Ectodermal cell (in vitro differentiated cells): Measurements from ENCODE around the gene WDR33.
A peak's percentile ranks its signal among the peaks of the same experiment; 100 is the strongest.

Experiments used
- H3K27ac ChIP-seq: 2 replicates; pipeline ENCODE4 v1.7.0; 2013; ENCODE audit warnings: mild to moderate bottlenecking, low read depth, low read length; ENCODE audit not compliant: insufficient read depth, poor library complexity, severe bottlenecking
- H3K27me3 ChIP-seq: 2 replicates; pipeline ENCODE4 v1.7.0; 2013; ENCODE audit warnings: mild to moderate bottlenecking, low read length; ENCODE audit not compliant: insufficient read depth, control insufficient read depth, poor library complexity, severe bottlenecking
- H3K36me3 ChIP-seq: one replicate; pipeline ENCODE4 v1.7.0; 2013; ENCODE audit warnings: low read length; ENCODE audit not compliant: control insufficient read depth, insufficient read depth
- H3K4me1 ChIP-seq: one replicate; pipeline ENCODE4 v1.7.0; 2013; ENCODE audit warnings: low read length; ENCODE audit not compliant: control insufficient read depth, insufficient read depth
- H3K4me3 ChIP-seq: 2 replicates; pipeline ENCODE4 v1.7.0; 2013; ENCODE audit warnings: low read depth, low read length, control low read depth; ENCODE audit not compliant: insufficient read depth
- H3K9me3 ChIP-seq: 2 replicates; pipeline ENCODE4 v1.7.0; 2013; ENCODE audit warnings: mild to moderate bottlenecking, low read length, moderate library complexity; ENCODE audit not compliant: control insufficient read depth
- WGBS, 2 experiments: methylation state at CpG; one replicate each; pipeline ENCODE4 v1.1.7; 2013; ENCODE audit warnings: missing lambda C conversion rate in 2 of 2; 5-methylcytosine and 5-hydroxymethylcytosine counted together

The WDR33 gene

GRCh38 chr2:127674241-127675209 is 136.4 kb downstream of the WDR33 start:
- no peak overlapping the region for H3K27ac ChIP-seq
- peaks cover 62% of the 10 kb centered on the region for H3K27me3 ChIP-seq
- H3K4me3 ChIP-seq: peak overlapping the region; percentile 33
- no peaks in the 10 kb centered on the region for H3K4me1 ChIP-seq
- H3K9me3 ChIP-seq: no peaks in the 10 kb centered on the region
- H3K36me3 ChIP-seq: no peaks in the 10 kb centered on the region
- WGBS, 2 experiments: 8 to 9% methylated on average over 63 to 65 of the region's 72 CpGs

GRCh38 chr2:127673291-127674069 is 137.5 kb downstream of the WDR33 start:
- 88% methylated on average over 17 of the region's 17 CpGs for WGBS, 2 experiments
- Histone ChIP-seq H3K9me3 (no peaks in the 10 kb centered on the region), H3K4me1 (no peaks in the 10 kb centered on the region), H3K27ac (no peak overlapping the region), H3K36me3 (no peaks in the 10 kb centered on the region), H3K27me3 (peaks cover 62% of the 10 kb centered on the region), H3K4me3 (no peak overlapping the region)

GRCh38 chr2:127672341-127673224 is 138.4 kb downstream of the WDR33 start:
- Histone ChIP-seq H3K27me3 (peaks cover 61% of the 10 kb centered on the region), H3K4me1 (no peaks in the 10 kb centered on the region), H3K4me3 (no peak overlapping the region), H3K36me3 (no peaks in the 10 kb centered on the region), H3K9me3 (no peaks in the 10 kb centered on the region), H3K27ac (no peak overlapping the region)
- 84 to 86% methylated on average over 20 of the region's 20 CpGs for WGBS, 2 experiments

GRCh38 chr2:127671557-127672302 is 139.2 kb downstream of the WDR33 start:
- Histone ChIP-seq H3K4me1 (no peaks in the 10 kb centered on the region), H3K27ac (no peak overlapping the region), H3K36me3 (no peaks in the 10 kb centered on the region), H3K4me3 (no peak overlapping the region), H3K27me3 (peaks cover 54% of the 10 kb centered on the region), H3K9me3 (no peaks in the 10 kb centered on the region)
- 88 to 91% methylated on average over 14 of the region's 14 CpGs for WGBS, 2 experiments

- no peak overlapping the region for H3K4me3 ChIP-seq
- H3K4me1 ChIP-seq: no peaks in the 10 kb centered on the region
- WGBS, 2 experiments: 81 to 83% methylated on average over 5 of the region's 5 CpGs
- no peaks in the 10 kb centered on the region for H3K36me3 ChIP-seq
- no peaks in the 10 kb centered on the region for H3K9me3 ChIP-seq
- peaks cover 50% of the 10 kb centered on the region for H3K27me3 ChIP-seq
- H3K27ac ChIP-seq: no peak overlapping the region
Observed at GRCh38 chr2:127670957-127671290, 140.0 kb downstream of the WDR33 start.

GRCh38 chr2:127670055-127670956 is 140.7 kb downstream of the WDR33 start:
- no peak overlapping the region for H3K27ac ChIP-seq
- WGBS, 2 experiments: 94 to 96% methylated on average over 9 to 10 of the region's 10 CpGs
- no peak overlapping the region for H3K4me3 ChIP-seq
- no peaks in the 10 kb centered on the region for H3K4me1 ChIP-seq
- no peaks in the 10 kb centered on the region for H3K9me3 ChIP-seq
- H3K36me3 ChIP-seq: no peaks in the 10 kb centered on the region
- H3K27me3 ChIP-seq: peaks cover 50% of the 10 kb centered on the region

GRCh38 chr2:127669056-127669455 is 141.9 kb downstream of the WDR33 start:
- 93 to 94% methylated on average over 7 of the region's 7 CpGs for WGBS, 2 experiments
- H3K4me3 ChIP-seq: no peak overlapping the region
- no peaks in the 10 kb centered on the region for H3K9me3 ChIP-seq
- H3K27ac ChIP-seq: no peak overlapping the region
- H3K36me3 ChIP-seq: no peaks in the 10 kb centered on the region
- H3K27me3 ChIP-seq: peaks cover 51% of the 10 kb centered on the region
- H3K4me1 ChIP-seq: peaks cover 3% of the 10 kb centered on the region

- Histone ChIP-seq H3K36me3 (no peaks in the 10 kb centered on the region), H3K4me3 (no peak overlapping the region), H3K27me3 (peaks cover 39% of the 10 kb centered on the region), H3K27ac (no peak overlapping the region), H3K9me3 (no peaks in the 10 kb centered on the region), H3K4me1 (peaks cover 9% of the 10 kb centered on the region)
- 93 to 96% methylated on average over 8 of the region's 8 CpGs for WGBS, 2 experiments
Observed at GRCh38 chr2:127665267-127665893, 145.6 kb downstream of the WDR33 start.
